Measurements from ENCODE around the gene OBP2B. TPM values are rescaled to one million over a fixed set of nuclear protein-coding genes. Genes with fewer than 3 reads are reported as not detected.

Gene OBP2B
- total and polyA plus RNA-seq, 2 experiments from 2014 or later = not detected

GRCh38 chr9:133204993-133205336, 4.1 kb downstream of the OBP2B start:
- no peak overlapping the region for H3K27ac ChIP-seq (ENCODE audit: low read depth)
- TF ChIP-seq CREB1 (CRISPR knock-in tag; IDR thresholded peaks at IDR 0.05; ENCODE audit: low read depth) = no peak
- TF ChIP-seq ZNF331 (CRISPR knock-in tag; IDR thresholded peaks at IDR 0.05; ENCODE audit: low read depth) = no peak
- TF ChIP-seq, protein P1, sequence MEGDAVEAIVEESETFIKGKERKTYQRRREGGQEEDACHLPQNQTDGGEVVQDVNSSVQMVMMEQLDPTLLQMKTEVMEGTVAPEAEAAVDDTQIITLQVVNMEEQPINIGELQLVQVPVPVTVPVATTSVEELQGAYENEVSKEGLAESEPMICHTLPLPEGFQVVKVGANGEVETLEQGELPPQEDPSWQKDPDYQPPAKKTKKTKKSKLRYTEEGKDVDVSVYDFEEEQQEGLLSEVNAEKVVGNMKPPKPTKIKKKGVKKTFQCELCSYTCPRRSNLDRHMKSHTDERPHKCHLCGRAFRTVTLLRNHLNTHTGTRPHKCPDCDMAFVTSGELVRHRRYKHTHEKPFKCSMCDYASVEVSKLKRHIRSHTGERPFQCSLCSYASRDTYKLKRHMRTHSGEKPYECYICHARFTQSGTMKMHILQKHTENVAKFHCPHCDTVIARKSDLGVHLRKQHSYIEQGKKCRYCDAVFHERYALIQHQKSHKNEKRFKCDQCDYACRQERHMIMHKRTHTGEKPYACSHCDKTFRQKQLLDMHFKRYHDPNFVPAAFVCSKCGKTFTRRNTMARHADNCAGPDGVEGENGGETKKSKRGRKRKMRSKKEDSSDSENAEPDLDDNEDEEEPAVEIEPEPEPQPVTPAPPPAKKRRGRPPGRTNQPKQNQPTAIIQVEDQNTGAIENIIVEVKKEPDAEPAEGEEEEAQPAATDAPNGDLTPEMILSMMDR (conservative IDR thresholded peaks at IDR 0.05; ENCODE audit: low read depth in 2 of 2) = no peak
- TF ChIP-seq EZH2 (IDR thresholded peaks at IDR 0.05; ENCODE audit: low read depth, unreplicated experiment) = no peak
- no peak for TF ChIP-seq STAT1 (IDR thresholded peaks at IDR 0.05; ENCODE audit: unreplicated experiment)
- TF ChIP-seq EZH2phosphoT487 (IDR thresholded peaks at IDR 0.05; ENCODE audit: unreplicated experiment) = no peak
- TF ChIP-seq POLR2AphosphoS5 (IDR thresholded peaks at IDR 0.05; ENCODE audit: low read depth) = no peak
- TF ChIP-seq, protein P2, sequence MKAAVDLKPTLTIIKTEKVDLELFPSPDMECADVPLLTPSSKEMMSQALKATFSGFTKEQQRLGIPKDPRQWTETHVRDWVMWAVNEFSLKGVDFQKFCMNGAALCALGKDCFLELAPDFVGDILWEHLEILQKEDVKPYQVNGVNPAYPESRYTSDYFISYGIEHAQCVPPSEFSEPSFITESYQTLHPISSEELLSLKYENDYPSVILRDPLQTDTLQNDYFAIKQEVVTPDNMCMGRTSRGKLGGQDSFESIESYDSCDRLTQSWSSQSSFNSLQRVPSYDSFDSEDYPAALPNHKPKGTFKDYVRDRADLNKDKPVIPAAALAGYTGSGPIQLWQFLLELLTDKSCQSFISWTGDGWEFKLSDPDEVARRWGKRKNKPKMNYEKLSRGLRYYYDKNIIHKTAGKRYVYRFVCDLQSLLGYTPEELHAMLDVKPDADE (IDR thresholded peaks at IDR 0.05) = no peak
- TF ChIP-seq, protein P3, sequence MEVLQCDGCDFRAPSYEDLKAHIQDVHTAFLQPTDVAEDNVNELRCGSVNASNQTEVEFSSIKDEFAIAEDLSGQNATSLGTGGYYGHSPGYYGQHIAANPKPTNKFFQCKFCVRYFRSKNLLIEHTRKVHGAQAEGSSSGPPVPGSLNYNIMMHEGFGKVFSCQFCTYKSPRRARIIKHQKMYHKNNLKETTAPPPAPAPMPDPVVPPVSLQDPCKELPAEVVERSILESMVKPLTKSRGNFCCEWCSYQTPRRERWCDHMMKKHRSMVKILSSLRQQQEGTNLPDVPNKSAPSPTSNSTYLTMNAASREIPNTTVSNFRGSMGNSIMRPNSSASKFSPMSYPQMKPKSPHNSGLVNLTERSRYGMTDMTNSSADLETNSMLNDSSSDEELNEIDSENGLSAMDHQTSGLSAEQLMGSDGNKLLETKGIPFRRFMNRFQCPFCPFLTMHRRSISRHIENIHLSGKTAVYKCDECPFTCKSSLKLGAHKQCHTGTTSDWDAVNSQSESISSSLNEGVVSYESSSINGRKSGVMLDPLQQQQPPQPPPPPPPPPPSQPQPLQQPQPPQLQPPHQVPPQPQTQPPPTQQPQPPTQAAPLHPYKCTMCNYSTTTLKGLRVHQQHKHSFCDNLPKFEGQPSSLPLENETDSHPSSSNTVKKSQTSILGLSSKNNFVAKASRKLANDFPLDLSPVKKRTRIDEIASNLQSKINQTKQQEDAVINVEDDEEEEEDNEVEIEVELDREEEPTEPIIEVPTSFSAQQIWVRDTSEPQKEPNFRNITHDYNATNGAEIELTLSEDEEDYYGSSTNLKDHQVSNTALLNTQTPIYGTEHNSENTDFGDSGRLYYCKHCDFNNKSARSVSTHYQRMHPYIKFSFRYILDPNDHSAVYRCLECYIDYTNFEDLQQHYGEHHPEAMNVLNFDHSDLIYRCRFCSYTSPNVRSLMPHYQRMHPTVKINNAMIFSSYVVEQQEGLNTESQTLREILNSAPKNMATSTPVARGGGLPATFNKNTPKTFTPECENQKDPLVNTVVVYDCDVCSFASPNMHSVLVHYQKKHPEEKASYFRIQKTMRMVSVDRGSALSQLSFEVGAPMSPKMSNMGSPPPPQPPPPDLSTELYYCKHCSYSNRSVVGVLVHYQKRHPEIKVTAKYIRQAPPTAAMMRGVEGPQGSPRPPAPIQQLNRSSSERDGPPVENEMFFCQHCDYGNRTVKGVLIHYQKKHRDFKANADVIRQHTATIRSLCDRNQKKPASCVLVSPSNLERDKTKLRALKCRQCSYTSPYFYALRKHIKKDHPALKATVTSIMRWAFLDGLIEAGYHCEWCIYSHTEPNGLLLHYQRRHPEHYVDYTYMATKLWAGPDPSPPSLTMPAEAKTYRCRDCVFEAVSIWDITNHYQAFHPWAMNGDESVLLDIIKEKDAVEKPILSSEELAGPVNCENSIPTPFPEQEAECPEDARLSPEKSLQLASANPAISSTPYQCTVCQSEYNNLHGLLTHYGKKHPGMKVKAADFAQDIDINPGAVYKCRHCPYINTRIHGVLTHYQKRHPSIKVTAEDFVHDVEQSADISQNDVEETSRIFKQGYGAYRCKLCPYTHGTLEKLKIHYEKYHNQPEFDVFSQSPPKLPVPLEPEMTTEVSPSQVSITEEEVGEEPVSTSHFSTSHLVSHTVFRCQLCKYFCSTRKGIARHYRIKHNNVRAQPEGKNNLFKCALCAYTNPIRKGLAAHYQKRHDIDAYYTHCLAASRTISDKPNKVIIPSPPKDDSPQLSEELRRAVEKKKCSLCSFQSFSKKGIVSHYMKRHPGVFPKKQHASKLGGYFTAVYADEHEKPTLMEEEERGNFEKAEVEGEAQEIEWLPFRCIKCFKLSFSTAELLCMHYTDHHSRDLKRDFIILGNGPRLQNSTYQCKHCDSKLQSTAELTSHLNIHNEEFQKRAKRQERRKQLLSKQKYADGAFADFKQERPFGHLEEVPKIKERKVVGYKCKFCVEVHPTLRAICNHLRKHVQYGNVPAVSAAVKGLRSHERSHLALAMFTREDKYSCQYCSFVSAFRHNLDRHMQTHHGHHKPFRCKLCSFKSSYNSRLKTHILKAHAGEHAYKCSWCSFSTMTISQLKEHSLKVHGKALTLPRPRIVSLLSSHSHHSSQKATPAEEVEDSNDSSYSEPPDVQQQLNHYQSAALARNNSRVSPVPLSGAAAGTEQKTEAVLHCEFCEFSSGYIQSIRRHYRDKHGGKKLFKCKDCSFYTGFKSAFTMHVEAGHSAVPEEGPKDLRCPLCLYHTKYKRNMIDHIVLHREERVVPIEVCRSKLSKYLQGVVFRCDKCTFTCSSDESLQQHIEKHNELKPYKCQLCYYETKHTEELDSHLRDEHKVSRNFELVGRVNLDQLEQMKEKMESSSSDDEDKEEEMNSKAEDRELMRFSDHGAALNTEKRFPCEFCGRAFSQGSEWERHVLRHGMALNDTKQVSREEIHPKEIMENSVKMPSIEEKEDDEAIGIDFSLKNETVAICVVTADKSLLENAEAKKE (CRISPR knock-in tag; IDR thresholded peaks at IDR 0.05) = no peak
- no peak for TF ChIP-seq NANOG (IDR thresholded peaks at IDR 0.05; ENCODE audit: borderline replicate concordance)
- TF ChIP-seq JUNB (IDR thresholded peaks at IDR 0.05; ENCODE audit: unreplicated experiment) = no peak
- ATAC-seq (no peak), DNase-seq (ENCODE audit: low spot score) (no peak)
- Mint-ChIP-seq H3K27me3 (ENCODE audit: insufficient read depth, low read depth, poor library complexity) (peaks cover 31% of the 10 kb centered on the region), H3K4me1 (no peaks in the 10 kb centered on the region), H3K36me3 (ENCODE audit: low read depth) (no peaks in the 10 kb centered on the region), H3K27ac (no peak overlapping the region), H3K4me3 (no peak overlapping the region), H3K9me3 (no peaks in the 10 kb centered on the region; the same call in 2 of the 3 replicates)
- H3K9me2 ChIP-seq (ENCODE audit: insufficient read depth) = no peaks in the 10 kb centered on the region
- no peaks in the 10 kb centered on the region for H3K79me2 ChIP-seq (replicated peaks; ENCODE audit: insufficient read depth)
- H2AFZ ChIP-seq = no peak overlapping the region
- no peaks in the 10 kb centered on the region for H3K4me1 ChIP-seq (ENCODE audit: insufficient read depth)
- no peak overlapping the region for H3K4me2 ChIP-seq
- H4K20me1 ChIP-seq (replicated peaks; ENCODE audit: insufficient read depth) = no peaks in the 10 kb centered on the region
- no peak overlapping the region for H3K4me3 ChIP-seq
- H3K27me3 ChIP-seq (ENCODE audit: insufficient read depth) = peaks cover 23% of the 10 kb centered on the region; the same call in 1 of the 2 replicates
- H3F3A ChIP-seq (replicated peaks; ENCODE audit: low read depth) = no peaks in the 10 kb centered on the region
- no peaks in the 10 kb centered on the region for H3K36me3 ChIP-seq (ENCODE audit: insufficient read depth)

All from GM23338 (cell line).